GM23338 (cell line): ENCODE measurements around the gene TNFAIP8L3. TPM values are rescaled to one million over a fixed set of nuclear protein-coding genes. Genes with fewer than 3 reads are reported as not detected.

Experiments
- ATAC-seq: fragments of 200-7000 bp; cut with Tn5 transposase; 3 replicates; pipeline ENCODE4 v1.9.1; 2020
- DNase-seq: peaks from one replicate; pipeline ENCODE4 v3.0.0-alpha.2; 2015; ENCODE audit warnings: low spot score
- H2AFZ ChIP-seq: fragments of 200-600 bp; sonication (generic); 2 replicates; pipeline ENCODE4 v1.8.0; 2016; ENCODE audit warnings: antibody characterized with exemption, mild to moderate bottlenecking, moderate library complexity
- H3F3A ChIP-seq: fragments of 200-600 bp; sonication (generic); replicated peaks from 2 replicates; pipeline ENCODE4 v1.8.0; 2017; ENCODE audit warnings: antibody characterized with exemption, mixed run types, low read depth
- H3K27ac ChIP-seq: fragments of 200-600 bp; sonication (generic); 2 replicates; pipeline ENCODE4 v1.6.1; 2016; ENCODE audit warnings: low read depth
- H3K27me3 ChIP-seq: fragments of 200-600 bp; sonication (generic); 2 replicates; pipeline ENCODE4 v1.8.0; 2016; ENCODE audit warnings: mild to moderate bottlenecking, mixed run types, moderate library complexity; ENCODE audit not compliant: insufficient read depth
- H3K36me3 ChIP-seq: fragments of 200-600 bp; sonication (generic); 2 replicates; pipeline ENCODE4 v1.8.0; 2016; ENCODE audit warnings: mild to moderate bottlenecking; ENCODE audit not compliant: insufficient read depth
- H3K4me1 ChIP-seq: fragments of 200-600 bp; sonication (generic); 2 replicates; pipeline ENCODE4 v1.8.0; 2016; ENCODE audit warnings: mild to moderate bottlenecking, moderate library complexity; ENCODE audit not compliant: insufficient read depth
- H3K4me2 ChIP-seq: fragments of 200-600 bp; sonication (generic); 2 replicates; pipeline ENCODE4 v1.7.1; 2017; ENCODE audit warnings: mixed run types
- H3K4me3 ChIP-seq: fragments of 200-600 bp; sonication (generic); 2 replicates; pipeline ENCODE4 v1.6.1; 2016; ENCODE audit warnings: mixed run types
- H3K79me2 ChIP-seq: fragments of 200-600 bp; sonication (generic); replicated peaks from 2 replicates; pipeline ENCODE4 v1.8.0; 2017; ENCODE audit warnings: mild to moderate bottlenecking; ENCODE audit not compliant: insufficient read depth
- H3K9me2 ChIP-seq: fragments of 200-600 bp; sonication (generic); 2 replicates; pipeline ENCODE4 v1.8.0; 2017; ENCODE audit not compliant: insufficient read depth
- H4K20me1 ChIP-seq: fragments of 200-600 bp; sonication (generic); replicated peaks from 2 replicates; pipeline ENCODE4 v1.8.0; 2017; ENCODE audit warnings: mild to moderate bottlenecking; ENCODE audit not compliant: insufficient read depth
- H3K27ac Mint-ChIP-seq: 2 replicates; pipeline ENCODE4 v1.8.0; 2020; ENCODE audit warnings: inconsistent platforms, mild to moderate bottlenecking, moderate library complexity, mixed read lengths
- H3K27me3 Mint-ChIP-seq: 3 replicates; pipeline ENCODE4 v1.8.0; 2022; ENCODE audit warnings: low read depth, mild to moderate bottlenecking, moderate library complexity, mixed read lengths, inconsistent platforms; ENCODE audit not compliant: insufficient read depth, poor library complexity
- H3K36me3 Mint-ChIP-seq: 3 replicates; pipeline ENCODE4 v1.8.0; 2021; ENCODE audit warnings: low read depth, mild to moderate bottlenecking, inconsistent platforms, moderate library complexity, mixed read lengths
- H3K4me1 Mint-ChIP-seq: 3 replicates; pipeline ENCODE4 v1.8.0; 2020; ENCODE audit warnings: mild to moderate bottlenecking, inconsistent platforms, mixed read lengths
- H3K4me3 Mint-ChIP-seq: 3 replicates; pipeline ENCODE4 v1.8.0; 2021; ENCODE audit warnings: moderate library complexity, mild to moderate bottlenecking, inconsistent platforms, mixed read lengths
- H3K9me3 Mint-ChIP-seq: 3 replicates; pipeline ENCODE4 v1.8.0; 2020; ENCODE audit warnings: moderate library complexity, mild to moderate bottlenecking, inconsistent platforms, mixed read lengths
- CREB1 ChIP-seq: fragments of 250-450 bp; sonication (Bioruptor Pico); IDR thresholded peaks from 2 replicates; pipeline ENCODE4 v1.5.0; 2020; ENCODE audit warnings: low read depth, mild to moderate bottlenecking, moderate library complexity
- EZH2 ChIP-seq: fragments of 200-600 bp; sonication (generic); IDR thresholded peaks from one replicate; pipeline ENCODE4 v1.8.0; 2017; ENCODE audit warnings: antibody characterized with exemption, mild to moderate bottlenecking, low read depth; ENCODE audit not compliant: unreplicated experiment
- JUNB ChIP-seq: IDR thresholded peaks from one replicate; pipeline ENCODE4 v1.6.1; 2016; ENCODE audit warnings: antibody characterized with exemption; ENCODE audit not compliant: unreplicated experiment
- NANOG ChIP-seq: IDR thresholded peaks from 2 replicates; pipeline ENCODE4 v1.6.1; 2016; ENCODE audit warnings: antibody characterized with exemption, borderline replicate concordance
- REST ChIP-seq: IDR thresholded peaks from one replicate; pipeline ENCODE4 v1.6.1; 2018; ENCODE audit warnings: antibody characterized with exemption; ENCODE audit not compliant: unreplicated experiment
- STAT1 ChIP-seq: IDR thresholded peaks from one replicate; pipeline ENCODE4 v1.6.1; 2016; ENCODE audit warnings: antibody characterized with exemption; ENCODE audit not compliant: unreplicated experiment
- ZNF114 ChIP-seq: fragments of 250-450 bp; sonication (Bioruptor Pico); IDR thresholded peaks from 2 replicates; pipeline ENCODE4 v1.5.0; 2020; ENCODE audit warnings: mild to moderate bottlenecking, moderate library complexity
- ZNF331 ChIP-seq: fragments of 250-450 bp; sonication (Bioruptor Pico); IDR thresholded peaks from 2 replicates; pipeline ENCODE4 v1.5.0; 2020; ENCODE audit warnings: low read depth, mild to moderate bottlenecking, moderate library complexity
- ZNF462 ChIP-seq: fragments of 250-450 bp; sonication (Bioruptor Pico); IDR thresholded peaks from 2 replicates; pipeline ENCODE4 v1.5.0; 2020; ENCODE audit warnings: mild to moderate bottlenecking, moderate library complexity
- polyA plus RNA-seq: library from polyadenylated mRNA; unstranded; fragments of >200 nt; fragmentation: Nextera tagmentation; extraction: Ambion mirVana; gene quantifications from 2 replicates; pipeline ENCODE4 v1.2.1, GENCODE V29; 2016
- total RNA-seq: library from RNA; depleted of rRNA; stranded (reverse); fragments of >200 nt; shearing (Covaris generic); gene quantifications from 2 replicates; pipeline ENCODE4 v1.2.3, GENCODE V29; 2014
- TF ChIP-seq, protein P1 (sequence below): IDR thresholded peaks from 2 replicates; pipeline ENCODE4 v1.6.1; 2016; ENCODE audit warnings: antibody characterized with exemption

Gene TNFAIP8L3
- total and polyA plus RNA-seq, 2 experiments from 2014 or later: 0.23 to 0.31 TPM

GRCh38 chr15:51082246-51082645 is 12.5 kb downstream of the TNFAIP8L3 start:
- H3K4me1 ChIP-seq: peaks cover 24% of the 10 kb centered on the region
- Mint-ChIP-seq H3K4me1 (peaks cover 41% of the 10 kb centered on the region), H3K9me3 (no peaks in the 10 kb centered on the region), H3K36me3 (no peaks in the 10 kb centered on the region; the same call in 2 of the 3 replicates), H3K27ac (no peak overlapping the region), H3K4me3 (no peak overlapping the region), H3K27me3 (peaks cover 9% of the 10 kb centered on the region)
- no peaks in the 10 kb centered on the region for H3K9me2 ChIP-seq
- H3F3A ChIP-seq: no peaks in the 10 kb centered on the region
- no peaks in the 10 kb centered on the region for H3K36me3 ChIP-seq
- TF ChIP-seq NANOG (no peak), REST (no peak), ZNF114 (no peak), ZNF331 (no peak), ZNF462 (CRISPR knock-in tag) (no peak), JUNB (no peak), STAT1 (no peak), EZH2 (no peak), CREB1 (CRISPR knock-in tag) (no peak)
- TF ChIP-seq, protein P1, sequence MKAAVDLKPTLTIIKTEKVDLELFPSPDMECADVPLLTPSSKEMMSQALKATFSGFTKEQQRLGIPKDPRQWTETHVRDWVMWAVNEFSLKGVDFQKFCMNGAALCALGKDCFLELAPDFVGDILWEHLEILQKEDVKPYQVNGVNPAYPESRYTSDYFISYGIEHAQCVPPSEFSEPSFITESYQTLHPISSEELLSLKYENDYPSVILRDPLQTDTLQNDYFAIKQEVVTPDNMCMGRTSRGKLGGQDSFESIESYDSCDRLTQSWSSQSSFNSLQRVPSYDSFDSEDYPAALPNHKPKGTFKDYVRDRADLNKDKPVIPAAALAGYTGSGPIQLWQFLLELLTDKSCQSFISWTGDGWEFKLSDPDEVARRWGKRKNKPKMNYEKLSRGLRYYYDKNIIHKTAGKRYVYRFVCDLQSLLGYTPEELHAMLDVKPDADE: no peak
- H3K27ac ChIP-seq: no peak overlapping the region
- no peaks in the 10 kb centered on the region for H3K27me3 ChIP-seq
- ATAC-seq (no peak), DNase-seq (no peak)
- H4K20me1 ChIP-seq: no peaks in the 10 kb centered on the region
- no peak overlapping the region for H3K4me2 ChIP-seq
- no peaks in the 10 kb centered on the region for H3K79me2 ChIP-seq
- no peak overlapping the region for H3K4me3 ChIP-seq
- H2AFZ ChIP-seq: no peak overlapping the region
